Ecto neural progenitor cell (in vitro differentiated cells): Measurements from ENCODE around the gene DHRS7B.
"Not testable (repeated sequence)": the region's sequence is repeated elsewhere in the genome, so short reads cannot be mapped to it uniquely, and the experiment has no call there.

Source experiments
- DNase-seq: peaks from one replicate; pipeline ENCODE4 v3.0.0-alpha.2; 2018; ENCODE audit warnings: low spot score

The DHRS7B gene

DNA sequence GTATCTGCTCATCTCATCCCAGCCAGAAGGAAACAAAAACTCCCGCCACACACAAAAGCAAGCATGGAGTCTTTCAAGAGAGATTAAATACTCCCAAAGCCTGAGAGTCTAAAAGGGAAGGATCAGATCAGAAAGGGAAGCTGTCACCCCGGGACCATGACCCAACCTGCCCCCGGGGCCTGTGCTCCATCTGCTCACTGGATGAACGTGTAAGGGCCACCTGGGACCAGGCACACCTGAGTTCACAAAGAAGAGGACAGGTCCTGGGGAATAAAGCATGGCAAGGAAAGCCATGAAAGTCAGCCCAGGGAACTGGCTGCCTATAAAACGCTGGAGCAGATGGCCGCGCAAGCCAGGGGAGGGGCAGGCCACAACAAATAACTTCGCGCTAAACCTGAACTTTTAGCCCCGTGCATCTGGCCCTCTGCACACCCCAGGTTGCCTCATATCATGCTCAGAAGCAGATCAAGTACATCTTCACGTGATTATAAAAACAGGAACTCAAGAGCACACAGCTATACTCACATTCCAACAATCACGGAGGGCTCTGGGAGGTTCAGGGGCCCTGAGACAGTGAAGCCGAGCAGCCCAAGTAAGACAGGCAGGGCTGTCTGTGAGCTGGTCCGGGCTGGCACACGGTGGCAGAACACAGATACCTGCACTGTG lies 83.8 kb downstream of the DHRS7B start:
- DNase-seq = no peak

GRCh38 chr17:21211825-21212479 lies 85.2 kb downstream of the DHRS7B start:
- DNase-seq = no peak

DNA sequence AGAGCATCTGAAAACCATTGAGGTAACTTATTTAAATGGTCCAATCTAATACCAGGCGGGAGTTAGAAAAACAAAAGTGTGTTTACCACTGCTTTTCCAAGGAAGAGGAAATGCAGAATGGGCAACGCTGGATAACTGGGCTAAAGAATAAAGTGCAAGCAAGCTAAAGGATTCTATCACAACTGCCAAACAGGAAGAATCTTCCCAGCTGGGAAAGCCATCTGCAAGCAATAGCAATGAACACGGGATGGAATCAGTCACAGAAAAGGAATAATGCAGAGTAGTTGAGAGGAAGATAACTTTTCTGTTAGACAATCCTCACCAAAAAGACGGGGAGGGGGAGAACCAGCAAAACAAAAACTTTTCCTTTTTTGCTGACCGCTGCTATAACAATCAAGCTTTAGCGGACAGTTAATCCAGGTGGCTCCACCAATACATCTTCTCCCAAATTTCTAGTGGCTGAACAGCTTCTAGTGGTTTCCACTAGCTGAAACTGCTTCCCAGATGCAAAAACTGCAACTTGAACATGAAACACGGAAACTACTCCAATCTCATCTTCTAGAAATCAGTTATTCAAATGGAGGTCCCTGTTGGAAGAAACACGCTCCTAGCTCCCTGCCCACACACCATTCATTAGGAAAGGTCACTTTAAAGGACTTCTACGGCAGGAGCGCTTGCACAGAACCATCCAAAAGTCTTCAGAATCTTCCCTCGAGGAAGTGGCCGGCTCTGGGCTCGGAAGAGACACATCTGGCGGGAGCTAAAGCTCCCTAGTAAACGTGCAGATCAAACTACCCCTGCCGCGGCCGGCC lies 86.3 kb downstream of the DHRS7B start:
- no peak for DNase-seq

DNA sequence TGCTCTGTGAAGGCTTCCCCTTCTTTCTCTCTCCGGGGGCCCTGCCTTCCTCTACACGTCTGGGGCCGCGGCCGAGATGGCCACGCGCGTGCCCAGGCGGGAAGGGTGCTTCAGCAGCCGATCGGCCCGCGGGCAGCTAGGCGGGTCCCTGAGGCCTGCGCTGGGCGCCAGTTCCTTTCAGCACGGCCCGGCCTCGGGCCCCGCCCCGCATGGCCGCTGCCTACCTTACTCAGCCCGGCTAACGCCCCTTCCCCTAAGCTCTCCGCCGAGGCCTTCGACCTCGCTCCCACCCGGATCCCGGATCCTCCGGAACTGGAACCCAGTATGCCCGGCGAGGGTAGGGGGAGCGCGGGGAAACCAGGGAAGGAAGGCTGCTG lies 86.9 kb downstream of the DHRS7B start:
- no peak for DNase-seq

DNA sequence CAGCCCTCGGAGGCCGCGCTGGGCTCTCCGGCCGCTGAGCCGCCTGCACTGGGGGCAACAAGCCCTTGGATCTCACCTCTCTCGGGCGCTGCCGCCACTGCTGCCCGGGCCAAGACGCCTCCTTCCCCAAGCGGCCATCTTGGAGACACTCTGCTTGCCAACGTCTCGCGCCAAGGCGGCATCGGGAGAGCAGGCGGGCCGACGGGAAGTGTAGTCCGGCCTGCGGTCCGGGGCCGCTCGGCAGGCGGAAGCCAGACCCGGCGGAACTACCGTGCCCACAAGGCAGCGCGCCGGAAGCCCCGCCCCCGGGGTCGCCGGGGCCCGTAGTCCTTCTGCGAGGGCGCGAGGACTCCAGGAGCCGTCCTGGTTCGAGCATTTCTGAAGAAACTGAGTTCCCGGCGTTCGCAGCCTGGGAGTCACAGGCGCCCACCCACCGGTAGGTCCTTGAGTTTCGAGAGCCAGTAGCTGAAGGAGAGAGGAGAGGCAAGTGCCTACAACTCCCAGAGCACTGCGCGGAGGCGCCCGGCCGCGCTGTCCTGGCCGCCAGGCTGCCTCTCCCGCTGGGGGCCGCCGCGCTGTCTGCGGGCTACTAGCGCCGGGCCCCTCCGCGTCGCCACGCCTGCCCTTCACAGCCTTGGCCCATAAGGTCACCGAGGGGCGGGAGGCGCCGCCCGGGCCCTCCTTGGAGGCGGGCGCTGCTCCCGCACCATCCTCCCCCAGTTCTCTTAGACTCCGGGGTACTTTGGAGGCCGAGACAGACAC lies 87.4 kb downstream of the DHRS7B start, which contains the start of gene TMEM11:
Gene TMEM11, minus strand, starts transcription at position 147 of the 762 bp plus-strand sequence. Its CDS starts 9 bp downstream, at position 138.
- peak; percentile 98 for DNase-seq

- DNase-seq = peak; percentile 60
These were observed 88.2 kb downstream of the DHRS7B start for GRCh38 chr17:21214777-21215541.

- DNase-seq = no peak
These were observed 89.2 kb downstream of the DHRS7B start for GRCh38 chr17:21215935-21216334.

- DNase-seq = no peak
These were observed 90.6 kb downstream of the DHRS7B start for GRCh38 chr17:21217346-21217745.

GRCh38 chr17:21218101-21218500 lies 91.3 kb downstream of the DHRS7B start:
- no peak for DNase-seq

GRCh38 chr17:21218831-21219380 lies 92.1 kb downstream of the DHRS7B start:
- DNase-seq = no peak

GRCh38 chr17:21223086-21223485 lies 96.3 kb downstream of the DHRS7B start:
- no peak for DNase-seq

- not testable (repeated sequence) for DNase-seq
These were observed 100.5 kb downstream of the DHRS7B start for GRCh38 chr17:21227277-21227676.

GRCh38 chr17:21228111-21228510 lies 101.3 kb downstream of the DHRS7B start:
- DNase-seq = no peak

- DNase-seq = no peak
These were observed 102.1 kb downstream of the DHRS7B start for GRCh38 chr17:21228845-21229244.

DNA sequence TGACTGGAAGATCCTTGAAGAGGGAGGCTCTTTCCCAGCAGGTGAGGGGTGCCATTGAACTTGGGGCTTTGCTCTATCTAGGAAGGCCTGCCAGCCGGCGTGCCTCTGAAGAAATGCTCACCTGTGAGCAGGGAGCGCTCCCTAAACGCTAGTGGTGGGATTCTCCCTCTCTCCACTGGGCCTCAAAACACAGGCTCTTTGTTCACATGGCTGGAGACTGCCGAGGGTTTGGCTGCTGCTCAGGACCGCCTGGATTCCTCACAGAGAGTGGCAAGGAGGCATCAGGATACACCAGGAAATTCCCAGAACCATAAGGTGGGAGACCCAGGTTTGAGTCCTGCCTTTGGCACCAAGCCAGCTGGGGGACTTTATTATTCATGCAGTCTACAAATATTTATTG lies 104.8 kb downstream of the DHRS7B start:
- no peak for DNase-seq

DNA sequence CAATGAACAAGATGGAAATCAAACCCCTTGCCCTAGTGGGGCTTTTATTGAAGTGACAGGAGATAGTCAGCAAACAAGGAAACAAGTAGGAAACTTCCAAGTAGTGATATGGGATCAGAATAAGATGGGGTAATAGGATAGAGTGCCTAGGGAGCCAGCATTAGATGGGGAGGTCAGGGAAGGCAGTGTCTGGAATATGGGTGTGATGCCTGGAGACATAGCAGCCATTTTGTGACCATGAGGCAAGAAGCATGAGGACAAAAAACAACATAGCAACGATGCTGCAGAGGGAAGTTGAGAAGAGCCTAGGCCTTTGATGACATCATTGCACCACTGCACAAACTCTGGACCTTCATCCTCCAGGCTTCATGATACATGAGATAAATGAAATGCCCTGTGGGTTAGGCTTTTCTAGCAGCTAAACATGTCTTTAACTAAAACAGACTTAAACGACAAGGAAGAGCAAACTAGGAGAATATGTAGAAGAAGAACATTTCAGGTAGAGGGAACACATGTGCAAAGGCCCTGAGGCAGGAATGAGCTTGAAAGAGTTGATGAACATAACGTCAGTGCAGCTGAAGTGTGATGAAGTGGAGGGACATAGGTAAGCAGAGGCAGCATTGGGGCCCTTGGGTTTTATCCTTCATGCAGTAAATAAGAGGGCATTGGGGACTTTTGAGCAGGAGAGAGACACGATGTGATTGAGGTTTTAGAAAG lies 105.4 kb downstream of the DHRS7B start:
- no peak for DNase-seq

DNA sequence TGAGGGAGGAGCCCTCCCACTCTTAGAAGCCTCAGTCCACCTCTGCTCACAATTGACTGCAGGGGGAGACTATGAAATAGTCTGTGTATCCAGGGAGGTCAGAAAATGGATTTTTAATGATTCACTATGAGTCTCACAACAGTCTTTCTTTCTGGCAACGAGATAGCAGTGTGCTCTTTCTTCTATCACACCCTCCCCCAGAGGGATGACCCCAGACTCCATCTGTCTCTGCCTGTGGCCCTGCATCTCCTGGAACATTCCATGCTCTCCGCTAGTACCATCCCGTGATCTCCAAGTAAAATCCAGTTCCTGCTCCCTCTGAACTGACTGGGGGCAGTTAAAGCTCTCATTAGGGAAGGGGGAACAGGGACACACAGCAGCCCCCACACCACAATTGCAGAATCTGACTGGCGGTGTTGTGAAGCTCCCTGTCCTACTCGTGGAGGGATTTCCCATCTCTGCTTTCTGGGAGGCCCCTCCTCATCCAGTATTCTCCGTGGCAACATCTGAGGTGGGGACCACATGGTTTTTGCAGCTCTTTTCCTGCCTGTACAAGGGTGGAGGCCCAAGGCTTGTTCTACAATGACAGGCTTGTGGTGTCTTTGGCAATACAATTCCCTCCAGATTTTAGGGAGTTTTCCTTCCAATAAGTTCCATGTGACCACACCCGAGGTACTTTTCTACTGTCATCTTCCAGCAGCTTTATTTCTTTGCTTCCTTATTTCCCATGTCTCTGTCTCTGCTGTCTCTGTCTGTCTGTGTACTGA lies 107.0 kb downstream of the DHRS7B start:
- no peak for DNase-seq

- DNase-seq = no peak
These were observed 109.2 kb downstream of the DHRS7B start for GRCh38 chr17:21235921-21236320.

- DNase-seq = no peak
These were observed 113.1 kb downstream of the DHRS7B start for GRCh38 chr17:21239680-21240368.
